SU-DHL-6 (cell line): ENCODE results near the gene CABP4.

Source experiments
- H2AFZ ChIP-seq: fragments of 200-600 bp; sonication (generic); 2 replicates; pipeline ENCODE4 v1.6.1; 2014; ENCODE audit warnings: low read depth, mild to moderate bottlenecking, moderate library complexity, mixed read lengths, antibody characterized with exemption, low read length; ENCODE audit not compliant: severe bottlenecking
- H3F3A ChIP-seq: fragments of 200-600 bp; shearing (Covaris generic); 2 replicates; pipeline ENCODE4 v1.6.0; 2016; ENCODE audit warnings: antibody characterized with exemption, mild to moderate bottlenecking; ENCODE audit not compliant: insufficient read depth
- H3K27ac ChIP-seq: fragments of 200-600 bp; sonication (generic); 2 replicates; pipeline ENCODE4 v1.5.1; 2016; ENCODE audit warnings: low read depth, mild to moderate bottlenecking, low read length, moderate library complexity, mixed read lengths
- H3K27me3 ChIP-seq: fragments of 200-600 bp; sonication (generic), shearing (Covaris generic); 2 replicates; pipeline ENCODE4 v1.6.0; 2014; ENCODE audit warnings: mild to moderate bottlenecking, low read length
- H3K36me3 ChIP-seq: fragments of 200-600 bp; sonication (generic); 2 replicates; pipeline ENCODE4 v1.6.1; 2014; ENCODE audit warnings: mild to moderate bottlenecking, low read length, mixed read lengths
- H3K4me2 ChIP-seq: fragments of 300-600, 200-600 bp; shearing (Covaris generic), sonication (generic); 2 replicates; pipeline ENCODE4 v1.6.0; 2014; ENCODE audit warnings: low read length, low read depth, mild to moderate bottlenecking; ENCODE audit not compliant: poor library complexity, severe bottlenecking
- H3K4me3 ChIP-seq: fragments of 200-600 bp; sonication (generic); 2 replicates; pipeline ENCODE4 v1.5.1; 2014; ENCODE audit warnings: antibody characterized with exemption, low read length, mild to moderate bottlenecking, mixed read lengths; ENCODE audit not compliant: insufficient read depth, poor library complexity, severe bottlenecking
- H3K79me2 ChIP-seq: fragments of 200-600 bp; sonication (generic); 2 replicates; pipeline ENCODE4 v1.6.1; 2014; ENCODE audit warnings: mild to moderate bottlenecking, low read length, moderate library complexity; ENCODE audit not compliant: insufficient read depth
- H3K9ac ChIP-seq: fragments of 200-600 bp; sonication (generic); 2 replicates; pipeline ENCODE4 v1.7.0; 2014; ENCODE audit warnings: mild to moderate bottlenecking, low read length
- H3K9me2 ChIP-seq: fragments of 200-600 bp; sonication (generic); replicated peaks from 2 replicates; pipeline ENCODE4 v1.6.1; 2014; ENCODE audit warnings: low read length; ENCODE audit not compliant: insufficient read depth
- H3K9me3 ChIP-seq: fragments of 200-600 bp; sonication (generic); 2 replicates; pipeline ENCODE4 v1.6.1; 2014; ENCODE audit warnings: low read length, mixed read lengths; ENCODE audit not compliant: insufficient read depth
- H4K20me1 ChIP-seq: fragments of 200-600 bp; sonication (generic); 2 replicates; pipeline ENCODE4 v1.6.1; 2014; ENCODE audit warnings: low read depth, mild to moderate bottlenecking, antibody characterized with exemption, low read length, moderate library complexity, mixed read lengths
- CTCF ChIP-seq: fragments of 200-600 bp; sonication (generic); IDR thresholded peaks from one replicate; pipeline ENCODE4 v1.5.1; 2017; ENCODE audit warnings: antibody characterized with exemption, mild to moderate bottlenecking, low read length, moderate library complexity; ENCODE audit not compliant: insufficient read depth, poor library complexity, severe bottlenecking
- EZH2phosphoT487 ChIP-seq: fragments of 200-600 bp; sonication (generic), shearing (Covaris generic); conservative IDR thresholded peaks from 2 replicates; pipeline ENCODE4 v1.6.1; 2018; ENCODE audit warnings: mild to moderate bottlenecking, antibody characterized with exemption, low read length, moderate library complexity, mixed read lengths

The CABP4 gene

GRCh38 chr11:67486481-67487195, 31.5 kb downstream of the CABP4 start:
- H3K9me3 ChIP-seq, result no peaks in the 10 kb centered on the region
- H3K4me2 ChIP-seq, result peak overlapping the region; percentile 96
- H3K27ac ChIP-seq, result peak overlapping the region; percentile 95
- H3K27me3 ChIP-seq, result no peaks in the 10 kb centered on the region
- peak overlapping the region; percentile 19 for H3K9ac ChIP-seq
- H3F3A ChIP-seq, result peaks cover 25% of the 10 kb centered on the region
- no peak for TF ChIP-seq EZH2phosphoT487
- no peak for TF ChIP-seq CTCF
- no peak overlapping the region for H2AFZ ChIP-seq
- H3K9me2 ChIP-seq, result no peaks in the 10 kb centered on the region
- no peaks in the 10 kb centered on the region for H3K36me3 ChIP-seq
- H4K20me1 ChIP-seq, result no peaks in the 10 kb centered on the region
- H3K4me3 ChIP-seq, result no peak overlapping the region
- H3K79me2 ChIP-seq, result peaks cover 18% of the 10 kb centered on the region

- Histone ChIP-seq H3K36me3 (no peaks in the 10 kb centered on the region), H3K27ac (no peak overlapping the region), H3K9me3 (no peaks in the 10 kb centered on the region), H3F3A (peaks cover 13% of the 10 kb centered on the region), H3K9me2 (no peaks in the 10 kb centered on the region), H3K9ac (no peak overlapping the region), H3K27me3 (no peaks in the 10 kb centered on the region), H4K20me1 (no peaks in the 10 kb centered on the region), H3K4me3 (no peak overlapping the region), H3K79me2 (peaks cover 10% of the 10 kb centered on the region), H2AFZ (no peak overlapping the region), H3K4me2 (no peak overlapping the region)
- no peak for TF ChIP-seq CTCF
- no peak for TF ChIP-seq EZH2phosphoT487
Observed at GRCh38 chr11:67489203-67489884, 34.2 kb downstream of the CABP4 start.

- Histone ChIP-seq H3K27me3 (no peaks in the 10 kb centered on the region), H3F3A (peaks cover 6% of the 10 kb centered on the region), H3K9me2 (no peaks in the 10 kb centered on the region), H3K27ac (no peak overlapping the region), H2AFZ (no peak overlapping the region), H3K36me3 (no peaks in the 10 kb centered on the region), H3K9me3 (no peaks in the 10 kb centered on the region), H3K4me2 (no peak overlapping the region), H3K79me2 (peaks cover 10% of the 10 kb centered on the region), H4K20me1 (no peaks in the 10 kb centered on the region), H3K9ac (no peak overlapping the region), H3K4me3 (no peak overlapping the region)
- TF ChIP-seq EZH2phosphoT487 (no peak), CTCF (no peak)
Observed at GRCh38 chr11:67489885-67490726, 35.0 kb downstream of the CABP4 start.
